Neural cell (in vitro differentiated cells): ENCODE results near the gene UBR2. TPM values are rescaled to one million over a fixed set of nuclear protein-coding genes. Genes with fewer than 3 reads are reported as not detected.
"Not testable (repeated sequence)": the region's sequence is repeated elsewhere in the genome, so short reads cannot be mapped to it uniquely, and the experiment has no call there.

ENCODE experiments used
- H2AFZ ChIP-seq: fragments of 200-600, 300-800 bp; sonication (generic), shearing (Covaris generic); 2 replicates; pipeline ENCODE4 v1.6.0; 2014; ENCODE audit warnings: low read depth, mild to moderate bottlenecking, antibody characterized with exemption, low read length, moderate library complexity
- H3F3A ChIP-seq: fragments of 200-600 bp; shearing (Covaris generic); 2 replicates; pipeline ENCODE4 v1.6.1; 2016; ENCODE audit warnings: mild to moderate bottlenecking, moderate library complexity, mixed read lengths, antibody characterized with exemption, low read length; ENCODE audit not compliant: insufficient read depth, poor library complexity, severe bottlenecking
- H3K27ac ChIP-seq: fragments of 200-600, 300-800 bp; sonication (generic), shearing (Covaris generic); 2 replicates; pipeline ENCODE4 v1.5.1; 2014; ENCODE audit warnings: mild to moderate bottlenecking, low read length, moderate library complexity
- H3K27me3 ChIP-seq: fragments of 300-800, 200-600 bp; sonication (generic), shearing (Covaris generic); 2 replicates; pipeline ENCODE4 v1.6.0; 2014; ENCODE audit warnings: mild to moderate bottlenecking, low read depth, low read length, moderate library complexity; ENCODE audit not compliant: insufficient read depth
- H3K36me3 ChIP-seq: fragments of 300-800, 200-600 bp; sonication (generic), shearing (Covaris generic); 2 replicates; pipeline ENCODE4 v1.5.1; 2014; ENCODE audit warnings: mild to moderate bottlenecking, antibody characterized with exemption, low read length, moderate library complexity; ENCODE audit not compliant: insufficient read depth
- H3K4me2 ChIP-seq: fragments of 300-800, 200-600 bp; sonication (generic), shearing (Covaris generic); 2 replicates; pipeline ENCODE4 v1.6.0; 2014; ENCODE audit warnings: mild to moderate bottlenecking, low read length
- H3K4me3 ChIP-seq: fragments of 300-800, 200-600 bp; sonication (generic), shearing (Covaris generic); 2 replicates; pipeline ENCODE4 v1.5.1; 2014; ENCODE audit warnings: mild to moderate bottlenecking, low read length, moderate library complexity
- H3K79me2 ChIP-seq: fragments of 200-600 bp; shearing (Covaris generic); replicated peaks from 2 replicates; pipeline ENCODE4 v1.6.0; 2014; ENCODE audit warnings: mild to moderate bottlenecking, low read length, moderate library complexity; ENCODE audit not compliant: insufficient read depth
- H3K9ac ChIP-seq: fragments of 300-800, 200-600 bp; sonication (generic), shearing (Covaris generic); 2 replicates; pipeline ENCODE4 v1.6.1; 2016; ENCODE audit warnings: mild to moderate bottlenecking, low read length, mixed read lengths
- H3K9me2 ChIP-seq: fragments of 200-600 bp; shearing (Covaris generic); 2 replicates; pipeline ENCODE4 v1.6.1; 2016; ENCODE audit warnings: mild to moderate bottlenecking, low read length, mixed read lengths; ENCODE audit not compliant: insufficient read depth
- H3K9me3 ChIP-seq: fragments of 200-600, 300-800 bp; sonication (generic), shearing (Covaris generic); 2 replicates; pipeline ENCODE4 v1.6.1; 2016; ENCODE audit warnings: mild to moderate bottlenecking, mixed run types, low read length, moderate library complexity, mixed read lengths
- H4K20me1 ChIP-seq: fragments of 200-600 bp; shearing (Covaris generic); 2 replicates; pipeline ENCODE4 v1.6.1; 2016; ENCODE audit warnings: mild to moderate bottlenecking, mixed run types; ENCODE audit not compliant: insufficient read depth
- CTCF ChIP-seq: fragments of 450-650 bp; IDR thresholded peaks from 2 replicates; pipeline ENCODE4 v1.5.1; 2014; ENCODE audit warnings: antibody characterized with exemption, mild to moderate bottlenecking, moderate library complexity; ENCODE audit not compliant: poor library complexity, severe bottlenecking
- EP300 ChIP-seq: fragments of 450-650 bp; conservative IDR thresholded peaks from 2 replicates; pipeline ENCODE4 v1.6.1; 2014; ENCODE audit warnings: antibody characterized with exemption, mild to moderate bottlenecking, moderate library complexity; ENCODE audit not compliant: poor library complexity, severe bottlenecking
- EZH2 ChIP-seq: fragments of 200-600, 300-800 bp; shearing (Covaris generic), sonication (generic); IDR thresholded peaks from 2 replicates; pipeline ENCODE4 v1.6.1; 2014; ENCODE audit warnings: antibody characterized with exemption, low read length, borderline replicate concordance, mild to moderate bottlenecking; ENCODE audit not compliant: insufficient read depth, poor library complexity, severe bottlenecking
- MXI1 ChIP-seq: fragments of 450-650 bp; conservative IDR thresholded peaks from 2 replicates; pipeline ENCODE4 v1.6.1; 2014; ENCODE audit warnings: antibody characterized with exemption, mild to moderate bottlenecking; ENCODE audit not compliant: poor library complexity, severe bottlenecking
- POLR2AphosphoS5 ChIP-seq: IDR thresholded peaks from 2 replicates; pipeline ENCODE4 v1.6.1; 2012
- RAD21 ChIP-seq: fragments of 450-650 bp; conservative IDR thresholded peaks from 2 replicates; pipeline ENCODE4 v1.6.1; 2014; ENCODE audit warnings: antibody characterized with exemption, mild to moderate bottlenecking, moderate library complexity
- REST ChIP-seq: IDR thresholded peaks from 2 replicates; pipeline ENCODE4 v1.6.1; 2012; ENCODE audit warnings: borderline replicate concordance
- SMC3 ChIP-seq: fragments of 450-650 bp; conservative IDR thresholded peaks from 2 replicates; pipeline ENCODE4 v1.6.1; 2014; ENCODE audit warnings: antibody characterized with exemption, mild to moderate bottlenecking, moderate library complexity; ENCODE audit not compliant: poor library complexity
- TAF1 ChIP-seq: IDR thresholded peaks from 2 replicates; pipeline ENCODE4 v1.6.1; 2012; ENCODE audit warnings: low read depth
- polyA plus RNA-seq: library from polyadenylated mRNA; depleted of rRNA; stranded (reverse); fragments of >200 nt; gene quantifications from 2 replicates; pipeline ENCODE4 v1.2.3, GENCODE V29; 2014

Gene UBR2
- polyA plus RNA-seq, 1 donor from 2014 or later: 24.4 TPM

GRCh38 chr6:42702200-42702599, 138.4 kb downstream of the UBR2 start:
- no peak overlapping the region for H3K27ac ChIP-seq
- H4K20me1 ChIP-seq: no peaks in the 10 kb centered on the region
- H2AFZ ChIP-seq: no peak overlapping the region
- no peaks in the 10 kb centered on the region for H3K79me2 ChIP-seq
- H3K4me2 ChIP-seq: no peak overlapping the region
- TF ChIP-seq CTCF (no peak), EP300 (no peak), EZH2 (no peak), REST (no peak), RAD21 (no peak), MXI1 (no peak), TAF1 (no peak), POLR2AphosphoS5 (no peak), SMC3 (no peak)
- H3K9me3 ChIP-seq: no peaks in the 10 kb centered on the region
- H3K9me2 ChIP-seq: no peaks in the 10 kb centered on the region
- H3F3A ChIP-seq: no peaks in the 10 kb centered on the region
- H3K36me3 ChIP-seq: no peaks in the 10 kb centered on the region
- no peak overlapping the region for H3K4me3 ChIP-seq
- no peaks in the 10 kb centered on the region for H3K27me3 ChIP-seq
- no peak overlapping the region for H3K9ac ChIP-seq

GRCh38 chr6:42702786-42703185, 139.0 kb downstream of the UBR2 start:
- H3K9ac ChIP-seq, H3K27me3 ChIP-seq, H3K9me3 ChIP-seq, H4K20me1 ChIP-seq, H2AFZ ChIP-seq, H3K36me3 ChIP-seq, H3F3A ChIP-seq, H3K4me3 ChIP-seq, H3K79me2 ChIP-seq, H3K27ac ChIP-seq, H3K4me2 ChIP-seq, H3K9me2 ChIP-seq: not testable (repeated sequence)

- Histone ChIP-seq H3K9me3 (no peaks in the 10 kb centered on the region), H3K4me2 (no peak overlapping the region), H3K9me2 (no peaks in the 10 kb centered on the region), H3K4me3 (no peak overlapping the region), H3K36me3 (no peaks in the 10 kb centered on the region), H2AFZ (no peak overlapping the region), H3K27me3 (no peaks in the 10 kb centered on the region), H3K27ac (no peak overlapping the region), H4K20me1 (no peaks in the 10 kb centered on the region), H3K79me2 (no peaks in the 10 kb centered on the region), H3F3A (no peaks in the 10 kb centered on the region), H3K9ac (no peak overlapping the region)
- TF ChIP-seq EZH2: no peak
- no peak for TF ChIP-seq SMC3
Measured at GRCh38 chr6:42704251-42704936, 140.6 kb downstream of the UBR2 start.
